Measurements from ENCODE around the gene MACF1.

DNA sequence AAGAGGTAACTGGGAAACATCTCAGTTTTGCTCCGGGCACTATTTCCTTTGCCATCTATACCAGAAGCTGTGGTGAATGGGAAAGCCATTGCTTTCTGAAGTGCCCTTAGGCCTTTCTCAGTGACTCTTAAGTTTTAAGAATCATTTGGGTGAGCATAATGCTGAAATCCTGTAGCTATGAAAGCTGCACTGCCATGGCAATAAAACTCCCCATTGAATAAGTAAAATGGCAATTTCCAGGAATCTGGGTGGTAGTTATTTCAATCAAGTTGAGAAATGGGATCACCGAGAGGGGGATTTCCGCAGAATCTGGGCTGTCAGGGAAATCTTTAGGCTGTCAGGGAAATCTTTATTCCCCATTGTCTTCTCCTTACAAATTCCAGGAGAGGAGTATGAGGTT, 26.8 kb upstream of the MACF1 start:
- no peak for TF ChIP-seq EZH2 (IDR thresholded peaks at IDR 0.05)
- TF ChIP-seq, protein P1, sequence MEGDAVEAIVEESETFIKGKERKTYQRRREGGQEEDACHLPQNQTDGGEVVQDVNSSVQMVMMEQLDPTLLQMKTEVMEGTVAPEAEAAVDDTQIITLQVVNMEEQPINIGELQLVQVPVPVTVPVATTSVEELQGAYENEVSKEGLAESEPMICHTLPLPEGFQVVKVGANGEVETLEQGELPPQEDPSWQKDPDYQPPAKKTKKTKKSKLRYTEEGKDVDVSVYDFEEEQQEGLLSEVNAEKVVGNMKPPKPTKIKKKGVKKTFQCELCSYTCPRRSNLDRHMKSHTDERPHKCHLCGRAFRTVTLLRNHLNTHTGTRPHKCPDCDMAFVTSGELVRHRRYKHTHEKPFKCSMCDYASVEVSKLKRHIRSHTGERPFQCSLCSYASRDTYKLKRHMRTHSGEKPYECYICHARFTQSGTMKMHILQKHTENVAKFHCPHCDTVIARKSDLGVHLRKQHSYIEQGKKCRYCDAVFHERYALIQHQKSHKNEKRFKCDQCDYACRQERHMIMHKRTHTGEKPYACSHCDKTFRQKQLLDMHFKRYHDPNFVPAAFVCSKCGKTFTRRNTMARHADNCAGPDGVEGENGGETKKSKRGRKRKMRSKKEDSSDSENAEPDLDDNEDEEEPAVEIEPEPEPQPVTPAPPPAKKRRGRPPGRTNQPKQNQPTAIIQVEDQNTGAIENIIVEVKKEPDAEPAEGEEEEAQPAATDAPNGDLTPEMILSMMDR (IDR thresholded peaks at IDR 0.05): no peak

Measured in neural progenitor cell (in vitro differentiated cells).